CD8-positive, alpha-beta memory T cell (primary cell): ENCODE data around the gene RNF213. TPM values are rescaled to one million over a fixed set of nuclear protein-coding genes. Genes with fewer than 3 reads are reported as not detected.

Source experiments
- CTCF ChIA-PET: fragments of 350-600 bp; sonication (Branson Sonifier 250); formaldehyde crosslinking; loops from one replicate; lab custom pipeline; 2021; ENCODE audit warnings: antibody characterized with exemption; lab: Charles Lee
- POLR2A ChIA-PET: fragments of 350-600 bp; sonication (Branson Sonifier 250); formaldehyde crosslinking; loops from one replicate; lab custom pipeline; 2021; ENCODE audit warnings: antibody characterized with exemption; lab: Charles Lee
- DNase-seq, 5 donors: peaks; one replicate each; pipeline versions ENCODE4 v3.0.0 to v3.0.0-alpha.2; 2020 to 2022; ENCODE audit warnings: mixed read lengths in 1 of 5
- H3K27ac ChIP-seq: one replicate; pipeline ENCODE4 v1.7.0; 2013; ENCODE audit warnings: low read depth, mild to moderate bottlenecking, low read length, moderate library complexity
- H3K27me3 ChIP-seq: 2 replicates; pipeline ENCODE4 v1.7.0; 2013; ENCODE audit warnings: low read length, mild to moderate bottlenecking; ENCODE audit not compliant: insufficient read depth, poor library complexity, severe bottlenecking
- H3K36me3 ChIP-seq: 2 replicates; pipeline ENCODE4 v1.7.0; 2013; ENCODE audit warnings: mild to moderate bottlenecking, low read length, moderate library complexity; ENCODE audit not compliant: insufficient read depth
- H3K4me1 ChIP-seq: 2 replicates; pipeline ENCODE4 v1.7.0; 2013; ENCODE audit warnings: mild to moderate bottlenecking, low read length, moderate library complexity; ENCODE audit not compliant: insufficient read depth
- H3K4me3 ChIP-seq: 2 replicates; pipeline ENCODE4 v1.7.0; 2013; ENCODE audit warnings: mild to moderate bottlenecking, low read length
- H3K9me3 ChIP-seq: 2 replicates; pipeline ENCODE4 v1.7.0; 2013; ENCODE audit warnings: mild to moderate bottlenecking, low read length
- H3K27ac Mint-ChIP-seq, 8 donors: one replicate each; pipeline ENCODE4 v1.8.0; 2020 to 2021; ENCODE audit warnings: mixed read lengths in 8 of 8, mild to moderate bottlenecking in 6 of 8, inconsistent platforms in 3 of 8, moderate library complexity in 3 of 8
- H3K27me3 Mint-ChIP-seq, 2 donors: one replicate each; pipeline ENCODE4 v1.8.0; 2020 to 2021; ENCODE audit warnings: mixed read lengths in 2 of 2, mild to moderate bottlenecking in 1 of 2, moderate library complexity in 1 of 2
- H3K36me3 Mint-ChIP-seq, 3 donors: one replicate each; pipeline ENCODE4 v1.8.0; 2020 to 2021; ENCODE audit warnings: mixed read lengths in 3 of 3, inconsistent platforms in 1 of 3, mild to moderate bottlenecking in 1 of 3
- H3K4me1 Mint-ChIP-seq, 3 donors: one replicate each; pipeline ENCODE4 v1.8.0; 2020 to 2021; ENCODE audit warnings: mixed read lengths in 3 of 3, inconsistent platforms in 1 of 3, mild to moderate bottlenecking in 1 of 3
- H3K4me3 Mint-ChIP-seq, 7 donors: one replicate each; pipeline ENCODE4 v1.8.0; 2020 to 2021; ENCODE audit warnings: mixed read lengths in 7 of 7, mild to moderate bottlenecking in 6 of 7, moderate library complexity in 4 of 7, inconsistent platforms in 2 of 7
- H3K9me3 Mint-ChIP-seq, 5 donors: one replicate each; pipeline ENCODE4 v1.8.0; 2020 to 2022; ENCODE audit warnings: mixed read lengths in 5 of 5, mild to moderate bottlenecking in 3 of 5, moderate library complexity in 2 of 5, inconsistent platforms in 1 of 5
- polyA plus RNA-seq: library from polyadenylated mRNA; unstranded; fragments of 300-500 nt; fragmentation: Illumina TruSeq; gene quantifications from one replicate; pipeline ENCODE4 v1.2.3, GENCODE V29; 2021
- total RNA-seq, 2 experiments: library from RNA; stranded (reverse); gene quantifications; one replicate each; pipeline ENCODE4 v1.2.3, GENCODE V29; 2021

RNF213 gene
- total and polyA plus RNA-seq, 3 experiments from 2014 or later, result 75.7 to 185 (median 184) TPM

DNA sequence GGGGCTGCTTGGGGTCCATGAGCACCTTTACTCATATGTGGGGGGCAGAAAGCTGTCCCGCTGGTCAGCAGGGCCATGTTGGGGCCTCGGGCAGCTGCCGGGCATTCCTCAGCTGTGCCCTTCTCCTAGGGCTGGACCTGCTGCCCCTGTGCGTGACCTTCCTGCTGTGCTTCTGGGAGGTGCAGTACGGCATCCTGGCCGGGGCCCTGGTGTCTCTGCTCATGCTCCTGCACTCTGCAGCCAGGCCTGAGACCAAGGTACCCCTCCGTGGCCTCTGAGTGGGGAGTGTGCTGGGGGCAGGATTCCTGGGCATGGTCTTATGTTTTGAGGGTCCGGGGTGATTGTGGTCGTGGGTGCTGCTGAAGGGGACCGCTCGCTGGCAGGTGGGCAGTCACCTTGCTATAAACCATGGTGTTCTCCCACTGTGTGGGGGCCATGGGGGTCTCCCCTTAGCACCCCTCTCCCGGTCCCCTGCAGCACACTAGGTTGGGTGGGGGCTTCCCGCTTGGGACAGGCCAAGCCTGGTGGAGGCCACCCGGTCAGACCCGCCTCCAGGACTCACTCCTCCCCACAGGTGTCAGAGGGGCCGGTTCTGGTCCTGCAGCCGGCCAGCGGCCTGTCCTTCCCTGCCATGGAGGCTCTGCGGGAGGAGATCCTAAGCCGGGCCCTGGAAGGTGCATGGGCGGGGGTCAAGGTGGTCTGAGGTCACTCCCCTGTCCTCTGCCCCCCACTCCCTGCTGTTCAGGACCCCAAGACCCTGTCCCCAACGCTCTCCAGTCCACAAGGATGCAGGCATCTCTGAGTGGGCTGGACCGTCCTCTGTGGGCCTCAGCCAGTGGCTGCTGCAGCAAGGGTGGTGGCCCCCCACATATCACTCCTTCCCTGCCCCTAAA is 12.4 kb upstream of the RNF213 start:
- Mint-ChIP-seq H3K27me3 (no peaks in the 10 kb centered on the region), H3K4me3 (no peak overlapping the region), H3K27ac (no peak overlapping the region), H3K36me3 (peaks cover 0 to 58% (median 7%) of the 10 kb centered on the region in 3 donors), H3K4me1 (peaks cover 4 to 10% (median 6%) of the 10 kb centered on the region in 3 donors), H3K9me3 (no peaks in the 10 kb centered on the region)
- H3K9me3 ChIP-seq, result no peaks in the 10 kb centered on the region
- no peaks in the 10 kb centered on the region for H3K36me3 ChIP-seq
- H3K27ac ChIP-seq, result no peak overlapping the region
- H3K27me3 ChIP-seq, result no peaks in the 10 kb centered on the region
- ChIA-PET POLR2A (no interaction called here), CTCF (no interaction called here)
- no peak for DNase-seq
- H3K4me1 ChIP-seq, result peaks cover 3% of the 10 kb centered on the region
- H3K4me3 ChIP-seq, result no peak overlapping the region

DNA sequence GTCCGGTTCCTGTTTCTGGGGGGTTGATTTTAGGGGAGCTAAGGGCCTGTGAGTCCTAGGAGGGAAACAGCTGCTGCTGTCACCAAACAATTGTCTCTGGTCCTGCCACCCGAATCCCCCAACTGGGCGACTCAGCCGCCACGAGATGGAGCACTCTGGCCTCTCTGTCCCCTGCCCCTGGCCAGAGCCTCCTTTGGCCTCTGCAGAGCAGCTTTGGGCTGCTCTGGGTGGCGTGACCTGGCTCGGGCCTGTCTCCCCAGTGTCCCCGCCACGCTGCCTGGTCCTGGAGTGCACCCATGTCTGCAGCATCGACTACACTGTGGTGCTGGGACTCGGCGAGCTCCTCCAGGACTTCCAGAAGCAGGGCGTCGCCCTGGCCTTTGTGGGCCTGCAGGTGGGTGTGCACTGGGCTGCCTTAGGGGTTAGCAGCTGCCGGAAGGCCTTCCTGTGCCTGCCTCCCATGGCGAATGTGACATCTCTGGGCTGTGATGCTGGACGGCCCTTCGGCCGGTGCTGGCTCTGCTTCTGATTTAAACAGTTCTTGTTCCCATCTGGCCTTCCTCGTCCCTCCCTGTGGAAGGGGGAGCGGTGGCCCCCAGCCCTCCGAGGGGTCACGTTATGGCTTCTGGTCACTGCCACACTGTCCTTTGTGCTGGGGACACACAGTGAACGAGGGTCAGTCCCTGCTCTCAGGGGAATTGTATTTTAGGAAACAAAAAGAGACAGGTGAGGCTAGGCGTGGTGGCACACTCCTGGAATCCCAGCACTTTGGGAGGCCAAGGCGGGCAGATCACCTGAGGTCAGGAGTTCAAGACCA is 11.6 kb upstream of the RNF213 start:
- no peaks in the 10 kb centered on the region for H3K36me3 ChIP-seq
- no peak for DNase-seq
- H3K27ac ChIP-seq, result no peak overlapping the region
- no peak overlapping the region for H3K4me3 ChIP-seq
- Mint-ChIP-seq H3K36me3 (peaks cover 0 to 55% (median 7%) of the 10 kb centered on the region in 3 donors), H3K27ac (peak overlapping the region in 1 of 8 donors; percentile 8), H3K9me3 (no peaks in the 10 kb centered on the region), H3K4me3 (no peak overlapping the region), H3K27me3 (no peaks in the 10 kb centered on the region), H3K4me1 (peaks cover 7 to 17% (median 12%) of the 10 kb centered on the region in 3 donors)
- CTCF ChIA-PET, result no interaction called here
- POLR2A ChIA-PET, result no interaction called here
- no peaks in the 10 kb centered on the region for H3K27me3 ChIP-seq
- peaks cover 5% of the 10 kb centered on the region for H3K4me1 ChIP-seq
- no peaks in the 10 kb centered on the region for H3K9me3 ChIP-seq

DNA sequence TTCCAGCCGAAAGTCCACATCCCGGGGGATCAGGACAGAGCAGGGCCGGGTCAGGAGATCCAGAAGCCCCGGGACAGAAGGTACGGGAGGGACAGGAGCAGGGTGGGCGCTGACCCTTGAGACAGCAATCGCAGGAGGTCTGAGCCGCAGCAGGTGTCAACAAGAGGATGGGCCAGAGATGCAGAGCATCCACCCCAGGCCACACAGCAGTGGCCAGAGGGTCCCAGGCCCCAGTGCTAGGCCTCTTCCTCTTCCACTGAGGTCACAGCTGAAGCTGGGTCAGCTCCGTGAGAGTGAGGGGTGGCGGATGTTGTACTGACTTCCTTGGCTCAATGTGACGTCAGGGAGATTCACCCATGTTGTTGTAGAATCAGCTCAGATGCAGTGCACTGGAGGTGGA is 8.7 kb upstream of the RNF213 start:
- no peak overlapping the region for H3K4me3 Mint-ChIP-seq
- POLR2A ChIA-PET, result no interaction called here
- no peaks in the 10 kb centered on the region for H3K9me3 ChIP-seq
- no peaks in the 10 kb centered on the region for H3K9me3 Mint-ChIP-seq
- no peak overlapping the region for H3K4me3 ChIP-seq
- no peak overlapping the region for H3K27ac ChIP-seq
- CTCF ChIA-PET, result interaction anchor here (1.1 to 3.2 kb wide), 2 partner anchors 53 to 56 kb away, joined by 3 to 22 read pairs; no protein-coding TSS in a partner anchor
- peak overlapping the region in 5 of 8 donors; percentile 23 to 91 (median 74) for H3K27ac Mint-ChIP-seq
- H3K27me3 Mint-ChIP-seq, result no peaks in the 10 kb centered on the region
- no peak for DNase-seq
- no peaks in the 10 kb centered on the region for H3K36me3 ChIP-seq
- peaks cover 19 to 32% (median 26%) of the 10 kb centered on the region in 3 donors for H3K4me1 Mint-ChIP-seq
- H3K4me1 ChIP-seq, result peaks cover 14% of the 10 kb centered on the region
- peaks cover 0 to 35% (median 2%) of the 10 kb centered on the region in 3 donors for H3K36me3 Mint-ChIP-seq
- no peaks in the 10 kb centered on the region for H3K27me3 ChIP-seq

DNA sequence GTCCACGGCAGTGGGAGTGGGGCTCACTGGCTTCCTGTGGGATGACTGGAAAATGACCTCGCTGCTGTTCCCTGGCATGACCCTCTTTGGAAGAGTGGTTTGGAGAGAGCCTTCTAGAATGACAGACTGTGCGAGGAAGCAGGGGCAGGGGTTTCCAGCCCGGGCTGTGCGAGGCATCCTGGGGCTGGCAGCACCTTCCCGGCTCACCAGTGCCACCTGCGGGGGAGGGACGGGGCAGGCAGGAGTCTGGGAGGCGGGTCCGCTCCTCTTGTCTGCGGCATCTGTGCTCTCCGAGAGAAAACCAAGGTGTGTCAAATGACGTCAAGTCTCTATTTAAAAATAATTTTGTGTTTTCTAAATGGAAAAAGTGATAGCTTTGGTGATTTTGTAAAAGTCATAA is 7.8 kb upstream of the RNF213 start:
- ChIA-PET CTCF (interaction anchor here (0.7 to 3.2 kb wide), 6 partner anchors 12 to 57 kb away, joined by 3 to 22 read pairs (median 4); no protein-coding TSS in a partner anchor), POLR2A (interaction anchor here (0.6 kb wide), 1 partner anchor 14 kb away, joined by 4 read pairs; no protein-coding TSS in a partner anchor)
- no peaks in the 10 kb centered on the region for H3K9me3 ChIP-seq
- no peak overlapping the region for H3K27ac ChIP-seq
- Mint-ChIP-seq H3K27ac (peak overlapping the region in 7 of 8 donors; percentile 27 to 91 (median 52)), H3K4me3 (no peak overlapping the region), H3K36me3 (peaks cover 0 to 28% (median 2%) of the 10 kb centered on the region in 3 donors), H3K27me3 (no peaks in the 10 kb centered on the region), H3K4me1 (peaks cover 21 to 37% (median 27%) of the 10 kb centered on the region in 3 donors), H3K9me3 (no peaks in the 10 kb centered on the region)
- DNase-seq, result peak; percentile 74 to 89 (median 76)
- no peak overlapping the region for H3K4me3 ChIP-seq
- H3K27me3 ChIP-seq, result no peaks in the 10 kb centered on the region
- H3K36me3 ChIP-seq, result no peaks in the 10 kb centered on the region
- peaks cover 14% of the 10 kb centered on the region for H3K4me1 ChIP-seq

DNA sequence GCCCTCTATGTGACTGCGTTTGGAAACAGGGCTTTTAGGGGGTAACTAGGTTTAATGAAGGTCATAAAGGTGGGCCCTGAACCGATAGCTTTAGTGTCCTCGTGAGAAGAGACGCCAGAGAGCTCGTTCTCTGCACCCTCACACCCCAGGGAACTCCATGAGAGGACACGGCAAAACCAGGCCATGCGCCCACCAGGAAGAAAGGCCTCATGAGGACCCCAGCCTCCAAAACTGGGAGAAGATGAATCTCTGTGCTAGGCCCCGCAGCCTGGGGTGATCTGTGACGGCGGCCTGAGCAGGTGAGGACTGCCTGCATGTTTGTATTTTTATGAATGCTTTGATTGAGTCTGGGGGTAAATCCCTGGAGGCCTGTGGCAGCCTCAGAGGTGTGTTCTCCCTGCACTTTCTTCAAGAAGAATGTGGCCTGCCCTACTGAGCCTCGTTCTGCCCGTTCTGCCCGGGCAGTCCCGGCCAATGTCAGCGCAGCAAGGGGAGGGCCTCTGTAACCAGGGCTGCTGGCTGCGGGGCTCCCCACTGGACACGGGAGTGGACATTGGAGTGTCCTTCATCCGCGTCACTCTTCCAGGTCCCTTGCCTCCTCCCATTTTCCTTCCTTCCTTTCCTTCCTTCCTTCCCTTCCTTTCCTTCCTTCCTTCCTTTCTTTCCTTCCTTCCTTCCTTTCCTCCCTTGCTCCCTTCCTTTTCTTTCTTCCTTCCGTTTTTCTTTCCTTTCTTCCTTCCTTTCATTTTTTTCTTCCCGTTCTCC is 6.8 kb upstream of the RNF213 start:
- DNase-seq, result no peak
- H3K4me3 Mint-ChIP-seq, result no peak overlapping the region
- no peaks in the 10 kb centered on the region for H3K9me3 Mint-ChIP-seq
- peak overlapping the region; percentile 83 to 90 (median 88) for H3K27ac Mint-ChIP-seq
- peaks cover 30 to 46% (median 36%) of the 10 kb centered on the region in 3 donors for H3K4me1 Mint-ChIP-seq
- no peak overlapping the region for H3K4me3 ChIP-seq
- H3K4me1 ChIP-seq, result peaks cover 14% of the 10 kb centered on the region
- H3K9me3 ChIP-seq, result no peaks in the 10 kb centered on the region
- peaks cover 0 to 1% of the 10 kb centered on the region in 2 donors for H3K27me3 Mint-ChIP-seq
- CTCF ChIA-PET, result interaction anchor here (0.7 to 3.2 kb wide), 6 partner anchors 11 to 58 kb away, joined by 3 to 22 read pairs (median 4); no protein-coding TSS in a partner anchor
- peaks cover 0 to 25% (median 2%) of the 10 kb centered on the region in 3 donors for H3K36me3 Mint-ChIP-seq
- no peaks in the 10 kb centered on the region for H3K27me3 ChIP-seq
- POLR2A ChIA-PET, result interaction anchor here (2.1 kb wide), 1 partner anchor 11 kb away, joined by 12 read pairs; no protein-coding TSS in a partner anchor
- no peaks in the 10 kb centered on the region for H3K36me3 ChIP-seq
- peak overlapping the region; percentile 79 for H3K27ac ChIP-seq

DNA sequence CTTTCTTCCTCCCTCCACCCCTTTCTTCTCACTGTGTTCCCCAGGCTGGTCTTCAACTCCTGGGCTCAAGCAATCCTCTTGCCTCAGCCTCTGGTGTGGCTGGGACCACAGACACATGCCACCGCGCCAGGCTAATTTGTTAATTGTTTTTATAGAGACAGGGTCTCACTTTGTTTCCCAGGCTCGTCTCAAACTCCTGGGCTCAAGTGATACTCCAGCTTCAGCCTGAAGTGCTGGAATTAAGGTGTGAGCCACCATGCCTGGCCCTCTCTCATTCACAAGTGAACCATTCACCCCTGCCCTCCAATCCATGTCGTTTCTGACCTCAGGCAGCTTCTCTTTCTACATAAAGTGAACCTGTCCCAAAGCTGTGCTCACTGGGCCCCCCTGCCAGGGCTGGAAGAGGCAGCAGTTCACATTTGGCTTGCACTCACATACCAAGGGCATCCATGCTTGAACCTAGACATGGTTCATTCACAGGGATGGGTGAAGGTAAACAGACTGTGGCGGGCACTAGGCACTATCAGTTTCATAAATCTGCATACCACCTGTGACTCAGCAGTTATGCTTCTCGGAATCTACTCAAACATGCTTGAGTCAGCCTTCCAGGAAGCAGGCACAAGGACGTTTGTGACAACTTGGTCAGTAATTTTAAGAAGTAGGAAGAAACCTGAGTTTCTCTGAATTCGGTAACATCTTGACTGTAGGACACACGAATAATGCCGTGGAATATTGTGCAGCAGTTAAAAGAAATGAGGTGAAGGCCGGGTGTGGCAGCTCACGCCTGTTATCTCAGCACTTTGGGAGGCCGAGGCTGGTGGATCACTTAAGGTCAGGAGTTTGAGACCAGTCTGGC is 6.0 kb upstream of the RNF213 start:
- Histone ChIP-seq H3K4me1 (peaks cover 16% of the 10 kb centered on the region), H3K36me3 (no peaks in the 10 kb centered on the region), H3K4me3 (no peak overlapping the region), H3K27ac (peak overlapping the region; percentile 79), H3K27me3 (no peaks in the 10 kb centered on the region), H3K9me3 (no peaks in the 10 kb centered on the region)
- H3K4me3 Mint-ChIP-seq, result peak overlapping the region in 6 of 7 donors; percentile 43 to 76 (median 53)
- peaks cover 0 to 19% (median 2%) of the 10 kb centered on the region in 3 donors for H3K36me3 Mint-ChIP-seq
- H3K27ac Mint-ChIP-seq, result peak overlapping the region; percentile 83 to 90 (median 88)
- peaks cover 0 to 3% of the 10 kb centered on the region in 2 donors for H3K27me3 Mint-ChIP-seq
- peaks cover 34 to 54% (median 43%) of the 10 kb centered on the region in 3 donors for H3K4me1 Mint-ChIP-seq
- POLR2A ChIA-PET, result interaction anchor here (2.1 kb wide), 1 partner anchor 10 kb away, joined by 12 read pairs; no protein-coding TSS in a partner anchor
- no peaks in the 10 kb centered on the region for H3K9me3 Mint-ChIP-seq
- CTCF ChIA-PET, result interaction anchor here (1.2 to 1.7 kb wide), 2 partner anchors 11 to 59 kb away, joined by 4 read pairs; no protein-coding TSS in a partner anchor
- DNase-seq, result peak in 3 of 5 donors; percentile 36 to 68 (median 47)
